ENCODE data around the gene U2AF2. TPM values are rescaled to one million over a fixed set of nuclear protein-coding genes. Genes with fewer than 3 reads are reported as not detected.

The U2AF2 gene
- total RNA-seq, 1 experiment from 2014 or later, result 411 TPM

- ChIA-PET CTCF (no interaction called here), POLR2A (ENCODE audit: low non-redundant PET) (no interaction called here)
- no peaks in the 10 kb centered on the region for H3K27me3 ChIP-seq (replicated peaks; ENCODE audit: insufficient read depth, low read depth, low read length, poor library complexity)
- intact Hi-C loops (cut with micrococcal nuclease; ENCODE audit: unreplicated experiment), result loop anchor here (10.0 kb wide), 1 partner anchor 641 kb away; the partner anchor contains the start of gene ZSCAN5A
- no peak overlapping the region for H3K4me3 ChIP-seq (ENCODE audit: low read depth, low read length, poor library complexity, severe bottlenecking)
- no peaks in the 10 kb centered on the region for H3K9me3 ChIP-seq (ENCODE audit: low read depth, low read length, poor library complexity, severe bottlenecking)
- H3K4me1 ChIP-seq (ENCODE audit: insufficient read depth, low read length, poor library complexity, severe bottlenecking), result peaks cover 60% of the 10 kb centered on the region
- peaks cover 36% of the 10 kb centered on the region for H3K36me3 ChIP-seq (ENCODE audit: insufficient read depth, low read length, poor library complexity, severe bottlenecking)
- DNase-seq (ENCODE audit: low spot score), result no peak
- TF ChIP-seq CTCF (conservative IDR thresholded peaks at IDR 0.05; ENCODE audit: low read depth, low read length), result no peak
- TF ChIP-seq EZH2 (IDR thresholded peaks at IDR 0.05; ENCODE audit: borderline replicate concordance, low read depth, low read length, poor library complexity, severe bottlenecking), result no peak
- no TSS peak for BruUV-seq (replicated peaks)
- H3K27ac ChIP-seq (ENCODE audit: low read depth, low read length, poor library complexity, severe bottlenecking), result peak overlapping the region; percentile 78
These were observed 19.1 kb downstream of the U2AF2 start for GRCh38 chr19:55673889-55674288.

- Histone ChIP-seq H3K36me3 (ENCODE audit: insufficient read depth, low read length, poor library complexity, severe bottlenecking) (peaks cover 36% of the 10 kb centered on the region), H3K9me3 (ENCODE audit: low read depth, low read length, poor library complexity, severe bottlenecking) (no peaks in the 10 kb centered on the region), H3K27ac (ENCODE audit: low read depth, low read length, poor library complexity, severe bottlenecking) (peak overlapping the region; percentile 92), H3K4me1 (ENCODE audit: insufficient read depth, low read length, poor library complexity, severe bottlenecking) (peaks cover 57% of the 10 kb centered on the region), H3K4me3 (ENCODE audit: low read depth, low read length, poor library complexity, severe bottlenecking) (peak overlapping the region; percentile 94), H3K27me3 (replicated peaks; ENCODE audit: insufficient read depth, low read depth, low read length, poor library complexity) (no peaks in the 10 kb centered on the region)
- BruUV-seq (replicated peaks), result no TSS peak
- POLR2A ChIA-PET (ENCODE audit: low non-redundant PET), result no interaction called here
- TF ChIP-seq EZH2 (IDR thresholded peaks at IDR 0.05; ENCODE audit: borderline replicate concordance, low read depth, low read length, poor library complexity, severe bottlenecking), result no peak
- TF ChIP-seq CTCF (conservative IDR thresholded peaks at IDR 0.05; ENCODE audit: low read depth, low read length), result no peak
- DNase-seq (ENCODE audit: low spot score), result no peak
- intact Hi-C loops (cut with micrococcal nuclease; ENCODE audit: unreplicated experiment), result loop anchor here (10.0 kb wide), 1 partner anchor 640 kb away; the partner anchor contains the start of gene ZSCAN5A
- CTCF ChIA-PET, result no interaction called here
These were observed 19.6 kb downstream of the U2AF2 start for GRCh38 chr19:55674459-55674840.

DNA sequence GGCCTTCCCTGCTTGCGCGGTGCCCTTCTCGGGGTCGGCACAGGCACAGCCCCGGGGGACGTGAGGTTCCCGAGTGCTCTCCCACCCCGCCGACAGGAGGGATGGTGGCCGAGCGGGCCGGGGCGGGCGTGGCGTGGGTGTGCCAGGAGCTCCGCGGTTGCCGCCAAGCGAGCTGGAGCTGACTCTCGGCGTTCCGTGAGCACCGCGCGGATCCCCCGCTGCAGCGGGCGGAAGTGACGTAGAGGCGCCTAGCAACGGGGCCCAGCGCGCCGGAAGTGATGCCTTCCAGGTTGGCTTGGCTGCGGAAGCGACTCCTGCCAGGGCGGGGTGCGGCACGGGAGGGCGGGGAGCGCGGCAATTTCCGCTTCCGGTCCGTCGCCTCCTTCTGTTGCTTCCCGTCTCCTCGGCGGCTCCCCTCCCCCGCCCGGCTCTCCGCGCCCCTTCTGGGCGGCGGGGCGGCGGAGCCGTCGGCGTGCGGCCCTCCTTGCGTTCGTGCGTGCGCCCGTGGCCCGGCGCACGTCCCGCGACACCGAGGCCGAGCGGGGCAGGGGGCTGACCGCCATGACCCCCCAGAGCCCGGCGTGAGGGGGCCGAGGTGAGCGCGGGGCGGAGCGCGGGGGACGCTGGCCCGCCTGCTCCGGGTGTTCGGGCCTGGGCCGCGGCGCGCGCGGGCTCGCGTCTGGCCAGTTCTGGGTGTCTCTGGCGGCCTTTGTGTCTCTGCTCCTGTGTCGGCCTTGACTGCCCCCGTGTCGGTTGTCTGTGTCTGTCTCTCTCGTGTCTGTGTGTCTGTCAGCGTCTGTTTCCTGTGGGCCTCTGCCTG is 20.2 kb downstream of the U2AF2 start, which contains the start of gene EPN1:
TSS of gene EPN1 (plus strand) at position 386 of the 820 bp plus-strand sequence. CDS start 3,402 bp downstream, outside the sequence.
- ChIA-PET POLR2A (ENCODE audit: low non-redundant PET) (no interaction called here), CTCF (no interaction called here)
- Histone ChIP-seq H3K4me1 (ENCODE audit: insufficient read depth, low read length, poor library complexity, severe bottlenecking) (peaks cover 51% of the 10 kb centered on the region), H3K9me3 (ENCODE audit: low read depth, low read length, poor library complexity, severe bottlenecking) (no peaks in the 10 kb centered on the region), H3K27me3 (replicated peaks; ENCODE audit: insufficient read depth, low read depth, low read length, poor library complexity) (no peaks in the 10 kb centered on the region), H3K36me3 (ENCODE audit: insufficient read depth, low read length, poor library complexity, severe bottlenecking) (peaks cover 36% of the 10 kb centered on the region), H3K27ac (ENCODE audit: low read depth, low read length, poor library complexity, severe bottlenecking) (peak within 1 kb of the TSS; percentile 92), H3K4me3 (ENCODE audit: low read depth, low read length, poor library complexity, severe bottlenecking) (peak within 1 kb of the TSS; percentile 94)
- no TSS peak for BruUV-seq (replicated peaks)
- peak; percentile 99 for DNase-seq (ENCODE audit: low spot score)
- TF ChIP-seq EZH2 (IDR thresholded peaks at IDR 0.05; ENCODE audit: borderline replicate concordance, low read depth, low read length, poor library complexity, severe bottlenecking) (no peak), CTCF (conservative IDR thresholded peaks at IDR 0.05; ENCODE audit: low read depth, low read length) (no peak)
- intact Hi-C loops (cut with micrococcal nuclease; ENCODE audit: unreplicated experiment), result loop anchor here (10.0 kb wide), 1 partner anchor 640 kb away; the partner anchor contains the start of gene ZSCAN5A
